HG03469 (cell line): ENCODE measurements around the gene F2RL1.
"Not testable (repeated sequence)": the region's sequence is repeated elsewhere in the genome, so short reads cannot be mapped to it uniquely, and the experiment has no call there.

ENCODE experiments used
- ATAC-seq: cut with Tn5 transposase; IDR thresholded peaks from one replicate; pipeline ENCODE4 v1.9.1; 2021; ENCODE audit warnings: mild to moderate bottlenecking, moderate library complexity, moderate number of reproducible peaks; ENCODE audit not compliant: unreplicated experiment

F2RL1 gene

DNA sequence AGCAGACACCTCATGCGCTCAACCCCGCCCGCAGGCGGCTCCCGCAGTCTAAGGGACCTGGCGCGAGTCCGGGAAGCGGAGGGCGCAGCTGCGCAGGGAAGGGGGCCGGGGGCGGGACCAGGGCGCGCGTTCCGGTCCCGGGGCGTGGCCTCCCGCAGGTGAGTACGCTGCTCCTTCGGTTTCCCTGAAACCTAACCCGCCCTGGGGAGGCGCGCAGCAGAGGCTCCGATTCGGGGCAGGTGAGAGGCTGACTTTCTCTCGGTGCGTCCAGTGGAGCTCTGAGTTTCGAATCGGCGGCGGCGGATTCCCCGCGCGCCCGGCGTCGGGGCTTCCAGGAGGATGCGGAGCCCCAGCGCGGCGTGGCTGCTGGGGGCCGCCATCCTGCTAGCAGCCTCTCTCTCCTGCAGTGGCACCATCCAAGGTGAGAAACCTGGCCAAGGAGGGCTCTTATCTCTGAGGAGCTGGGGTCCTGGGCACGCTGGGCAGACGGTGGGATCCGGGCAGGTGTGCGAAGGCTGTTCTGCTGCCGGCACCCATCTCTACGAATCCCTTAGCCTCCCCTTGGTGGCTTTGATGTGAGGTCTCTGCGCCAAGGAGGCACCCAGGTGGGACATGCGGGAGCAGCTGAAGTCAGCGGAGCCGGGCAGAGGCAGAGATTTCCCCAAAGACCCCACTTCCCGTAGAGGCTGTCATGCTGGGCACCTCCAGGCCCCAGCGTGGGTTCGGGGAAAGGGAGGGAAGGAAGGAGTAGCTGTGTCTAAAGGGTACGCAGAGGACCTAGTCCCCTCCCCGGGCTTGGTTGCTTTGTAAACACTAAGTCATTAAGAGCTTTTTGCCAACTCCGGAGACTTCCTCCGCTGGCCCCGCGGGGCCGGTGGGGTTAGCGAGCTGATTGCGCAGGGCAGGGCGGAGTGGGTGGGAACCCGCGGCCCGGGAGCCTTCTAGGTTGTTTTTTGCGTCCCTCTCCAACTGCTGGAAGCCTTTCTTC, at the start of gene F2RL1:
TSS of gene F2RL1 (plus strand) at position 187 of the 988 bp plus-strand sequence. CDS start at position 340, 153 bp downstream.
- ATAC-seq = no peak

GRCh38 chr5:76771041-76771440, 47.8 kb upstream of the F2RL1 start:
- ATAC-seq = not testable (repeated sequence)

DNA sequence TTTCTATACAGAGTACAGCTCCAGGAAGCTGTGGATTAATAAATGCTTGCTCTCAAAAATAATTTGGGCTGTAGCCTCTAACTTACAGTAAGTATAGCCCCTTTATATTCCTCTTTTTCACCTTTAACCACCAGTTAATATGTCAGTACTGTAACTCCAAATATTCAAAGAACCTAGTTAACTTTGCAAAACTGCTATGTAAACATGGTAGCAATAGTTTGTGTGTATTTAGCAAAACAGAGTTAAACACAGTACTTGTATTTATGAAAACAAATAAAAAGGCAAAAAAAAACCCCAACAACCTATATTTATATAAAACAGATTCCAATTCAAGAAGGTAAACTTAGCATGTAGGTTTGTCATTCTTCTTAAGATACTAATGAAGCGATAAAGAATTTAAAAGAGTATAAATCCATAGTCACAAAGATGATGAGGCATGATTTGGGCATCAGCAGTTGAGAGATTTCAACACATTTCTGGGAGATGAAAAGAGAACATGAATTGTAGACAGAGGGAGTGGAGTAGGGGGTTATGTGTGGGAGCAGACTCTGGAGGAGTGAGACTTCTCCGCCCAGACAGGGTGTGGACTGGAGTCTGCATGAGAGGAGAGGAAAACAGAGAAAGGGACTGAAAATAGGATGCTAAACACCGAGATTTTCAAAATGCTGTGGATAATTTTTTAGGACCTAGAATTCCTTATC, 47.0 kb upstream of the F2RL1 start:
- no peak for ATAC-seq

- ATAC-seq = no peak
These were observed 42.9 kb upstream of the F2RL1 start for GRCh38 chr5:76775921-76776320.

DNA sequence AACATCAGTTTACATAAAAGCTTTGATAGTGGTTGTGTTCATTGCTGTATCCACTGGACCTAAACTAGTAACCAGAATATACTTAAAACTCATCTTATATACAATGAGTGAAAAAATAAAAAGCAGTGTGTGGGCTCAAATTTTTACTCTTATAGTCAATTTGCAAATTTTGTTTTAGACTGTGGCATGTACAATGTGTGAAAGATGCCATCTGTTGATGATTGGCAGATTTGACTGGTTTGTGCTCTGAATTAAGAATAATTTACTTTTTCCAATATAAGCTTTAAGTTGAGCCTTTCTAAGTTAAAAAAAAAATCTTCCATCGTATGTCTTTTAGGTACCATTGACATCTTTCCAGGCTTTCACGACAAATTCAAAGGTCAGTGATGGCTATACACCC, 42.4 kb upstream of the F2RL1 start:
- no peak for ATAC-seq

GRCh38 chr5:76780616-76781015, 38.2 kb upstream of the F2RL1 start:
- ATAC-seq = not testable (repeated sequence)

DNA sequence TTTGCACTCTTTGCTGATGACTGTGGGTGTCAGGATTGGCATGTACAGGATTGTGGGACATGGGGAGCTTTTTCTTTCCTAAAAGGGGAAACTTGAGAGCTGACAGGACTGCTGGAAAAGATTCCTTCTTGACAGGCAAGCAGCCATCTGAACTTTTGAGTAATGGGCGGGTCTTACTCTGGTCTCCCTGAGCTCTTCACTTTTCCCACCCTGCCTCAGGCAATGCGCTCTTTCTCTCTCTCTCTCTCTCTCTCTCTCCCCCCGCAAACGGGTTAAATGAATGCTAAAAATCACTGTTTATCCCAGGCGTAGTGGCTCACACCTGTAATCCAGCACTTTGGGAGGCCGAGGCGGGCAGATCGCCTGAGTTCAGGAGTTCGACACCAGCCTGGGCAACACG, 37.1 kb upstream of the F2RL1 start:
- no peak for ATAC-seq

GRCh38 chr5:76782444-76782843, 36.4 kb upstream of the F2RL1 start:
- no peak for ATAC-seq

- no peak for ATAC-seq
These were observed 31.6 kb upstream of the F2RL1 start for GRCh38 chr5:76787237-76787636.

DNA sequence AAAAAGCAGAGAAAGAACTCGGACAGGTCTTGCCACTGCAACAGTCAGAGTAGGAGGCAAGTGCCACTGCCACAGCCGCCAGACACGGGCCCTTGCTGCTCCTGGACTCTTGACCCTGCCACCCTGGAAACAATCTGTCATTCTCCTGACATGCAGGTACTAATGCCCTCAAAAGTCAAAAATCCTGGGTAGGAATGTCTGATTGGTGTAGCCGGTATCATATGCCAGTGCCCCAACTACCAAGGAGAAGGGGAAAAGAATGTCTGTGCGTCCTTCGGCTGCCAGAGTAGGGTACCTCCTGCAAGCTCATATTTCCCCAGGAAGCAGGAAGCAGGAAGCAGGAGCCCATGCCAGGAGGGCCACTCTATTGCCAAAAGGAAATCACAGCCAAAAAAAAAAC, 30.5 kb upstream of the F2RL1 start:
- no peak for ATAC-seq

DNA sequence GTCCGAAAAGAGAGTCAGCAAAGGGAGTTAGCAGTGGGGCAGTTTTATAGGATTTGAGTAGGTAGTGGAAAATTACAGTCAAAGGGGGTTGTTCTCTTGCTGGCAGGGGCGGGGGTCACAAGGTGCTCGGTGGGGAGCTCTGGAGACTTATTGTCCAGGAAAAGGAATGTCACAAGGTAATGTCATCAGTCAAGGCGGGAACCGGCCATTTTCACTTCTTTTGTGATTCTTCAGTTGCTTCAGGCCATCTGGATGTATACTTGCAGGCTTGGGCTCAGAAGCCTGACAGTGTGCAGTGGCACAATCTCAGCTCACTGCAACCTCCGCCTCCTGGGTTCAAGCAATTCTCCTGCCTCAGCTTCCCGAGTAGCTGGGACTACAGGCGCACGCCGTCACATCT, 29.6 kb upstream of the F2RL1 start:
- not testable (repeated sequence) for ATAC-seq

- no peak for ATAC-seq
These were observed 28.7 kb upstream of the F2RL1 start for GRCh38 chr5:76789991-76790581.

DNA sequence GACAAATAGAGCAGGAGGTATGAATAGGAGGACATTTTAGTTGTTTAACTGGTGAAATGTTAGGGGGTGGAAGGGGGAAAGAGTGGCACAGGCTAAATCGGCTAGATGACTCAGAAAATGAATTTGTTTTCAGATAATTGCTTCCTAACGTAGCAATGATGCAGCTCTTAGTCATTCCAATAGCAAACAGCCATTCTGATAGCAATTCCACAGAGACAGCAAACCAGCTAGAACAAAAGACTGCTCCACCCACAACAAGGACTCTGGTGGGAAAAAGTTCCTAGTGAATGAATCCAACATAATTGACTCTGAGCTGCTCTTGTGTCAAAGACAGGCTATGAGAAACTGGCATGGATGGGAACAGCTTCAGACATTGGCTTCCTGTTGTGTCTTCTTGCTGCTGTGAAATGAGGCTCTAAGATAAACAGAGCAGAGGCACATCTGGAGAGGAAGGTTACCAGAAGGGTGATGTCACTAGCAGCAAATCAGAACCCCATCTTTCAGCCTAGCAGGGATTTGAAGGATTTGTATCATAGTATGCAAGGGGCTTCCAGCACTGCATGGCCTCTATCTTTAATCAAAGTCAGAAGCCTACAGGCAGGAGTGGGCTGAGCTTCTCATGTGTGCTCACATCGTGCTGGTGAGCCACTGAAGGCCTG, 28.1 kb upstream of the F2RL1 start:
- ATAC-seq = no peak

- ATAC-seq = no peak
These were observed 27.4 kb upstream of the F2RL1 start for GRCh38 chr5:76791461-76791860.

- no peak for ATAC-seq
These were observed 24.0 kb upstream of the F2RL1 start for GRCh38 chr5:76794871-76795270.

- ATAC-seq = no peak
These were observed 19.2 kb upstream of the F2RL1 start for GRCh38 chr5:76799588-76799987.

DNA sequence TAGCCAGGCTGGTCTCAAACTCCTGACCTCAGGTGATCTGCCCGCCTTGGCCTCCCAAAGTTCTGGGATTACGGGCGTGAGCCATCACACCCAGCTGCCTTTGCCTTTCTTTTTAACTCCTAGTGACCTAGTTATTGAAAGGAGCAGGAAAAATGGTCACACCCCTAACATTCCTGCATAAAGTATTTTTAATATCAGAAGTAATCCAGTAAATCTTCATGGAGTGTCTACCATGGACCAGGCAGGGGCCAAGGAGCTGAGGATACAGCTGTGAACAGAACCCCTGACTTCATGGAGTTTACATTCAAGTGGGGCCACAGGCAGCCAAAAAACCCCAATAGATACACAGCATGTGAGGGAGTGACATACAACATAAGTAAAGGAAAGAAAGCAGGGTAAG, 18.3 kb upstream of the F2RL1 start:
- ATAC-seq = no peak

- no peak for ATAC-seq
These were observed 17.5 kb upstream of the F2RL1 start for GRCh38 chr5:76801159-76801802.

DNA sequence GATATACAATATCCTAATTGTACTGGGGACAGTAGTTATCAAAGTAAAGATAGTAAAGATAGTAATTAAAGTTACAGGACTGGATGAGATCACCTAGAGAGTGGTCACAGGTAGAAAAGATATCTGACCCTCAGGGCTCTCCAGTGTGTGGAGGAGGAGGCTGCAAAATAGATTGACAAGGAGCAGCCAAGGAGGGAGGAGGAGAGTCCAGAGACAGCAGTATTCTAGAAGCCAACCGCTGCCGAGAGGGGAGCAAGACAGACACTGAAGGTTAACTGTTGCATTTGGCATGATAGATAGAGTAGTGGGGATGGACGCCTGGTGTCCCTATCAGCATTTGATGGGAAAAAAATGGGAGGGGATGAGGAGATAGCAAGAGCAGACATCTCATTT, 17.0 kb upstream of the F2RL1 start:
- ATAC-seq = no peak

- ATAC-seq = no peak
These were observed 14.6 kb upstream of the F2RL1 start for GRCh38 chr5:76804266-76804665.
